ENCODE data around the gene CASP7. TPM values are rescaled to one million over a fixed set of nuclear protein-coding genes. Genes with fewer than 3 reads are reported as not detected.
A peak's percentile ranks its signal among the peaks of the same experiment; 100 is the strongest.

Gene CASP7
- total RNA-seq, 1 donor from 2014 or later, result not detected

GRCh38 chr10:113665352-113665751, 14.4 kb upstream of the CASP7 start:
- peaks cover 1% of the 10 kb centered on the region for H3K27me3 Mint-ChIP-seq (ENCODE audit: unreplicated experiment)
- no peaks in the 10 kb centered on the region for H3K4me1 Mint-ChIP-seq (ENCODE audit: low read depth, unreplicated experiment)
- DNase-seq, result no peak
- H3K27ac Mint-ChIP-seq (ENCODE audit: unreplicated experiment), result no peak overlapping the region
- no peaks in the 10 kb centered on the region for H3K9me3 Mint-ChIP-seq (ENCODE audit: unreplicated experiment)
- TF ChIP-seq CTCF (IDR thresholded peaks at IDR 0.05; ENCODE audit: partially characterized antibody, unreplicated experiment), result no peak
- H3K4me3 Mint-ChIP-seq (ENCODE audit: unreplicated experiment), result no peak overlapping the region
- no peaks in the 10 kb centered on the region for H3K36me3 Mint-ChIP-seq (ENCODE audit: unreplicated experiment)

- Mint-ChIP-seq H3K27me3 (ENCODE audit: unreplicated experiment) (peaks cover 3% of the 10 kb centered on the region), H3K4me1 (ENCODE audit: low read depth, unreplicated experiment) (no peaks in the 10 kb centered on the region), H3K36me3 (ENCODE audit: unreplicated experiment) (no peaks in the 10 kb centered on the region), H3K27ac (ENCODE audit: unreplicated experiment) (no peak overlapping the region), H3K4me3 (ENCODE audit: unreplicated experiment) (no peak overlapping the region), H3K9me3 (ENCODE audit: unreplicated experiment) (no peaks in the 10 kb centered on the region)
- TF ChIP-seq CTCF (IDR thresholded peaks at IDR 0.05; ENCODE audit: partially characterized antibody, unreplicated experiment), result no peak
- DNase-seq, result no peak
Observed at GRCh38 chr10:113665806-113666354, 13.8 kb upstream of the CASP7 start.

- Mint-ChIP-seq H3K4me3 (ENCODE audit: unreplicated experiment) (no peak overlapping the region), H3K4me1 (ENCODE audit: low read depth, unreplicated experiment) (no peaks in the 10 kb centered on the region), H3K27ac (ENCODE audit: unreplicated experiment) (no peak overlapping the region), H3K27me3 (ENCODE audit: unreplicated experiment) (peaks cover 3% of the 10 kb centered on the region), H3K36me3 (ENCODE audit: unreplicated experiment) (no peaks in the 10 kb centered on the region), H3K9me3 (ENCODE audit: unreplicated experiment) (no peaks in the 10 kb centered on the region)
- no peak for TF ChIP-seq CTCF (IDR thresholded peaks at IDR 0.05; ENCODE audit: partially characterized antibody, unreplicated experiment)
- DNase-seq, result no peak
Observed at GRCh38 chr10:113666682-113667252, 12.9 kb upstream of the CASP7 start.

GRCh38 chr10:113680190-113681111, 739 bp downstream of the CASP7 start:
- H3K27ac Mint-ChIP-seq (ENCODE audit: unreplicated experiment), result no peak overlapping the region
- H3K27me3 Mint-ChIP-seq (ENCODE audit: unreplicated experiment), result peaks cover 13% of the 10 kb centered on the region
- H3K9me3 Mint-ChIP-seq (ENCODE audit: unreplicated experiment), result peaks cover 10% of the 10 kb centered on the region
- H3K4me1 Mint-ChIP-seq (ENCODE audit: low read depth, unreplicated experiment), result no peaks in the 10 kb centered on the region
- TF ChIP-seq CTCF (IDR thresholded peaks at IDR 0.05; ENCODE audit: partially characterized antibody, unreplicated experiment), result no peak
- DNase-seq, result no peak
- H3K36me3 Mint-ChIP-seq (ENCODE audit: unreplicated experiment), result peaks cover 7% of the 10 kb centered on the region
- H3K4me3 Mint-ChIP-seq (ENCODE audit: unreplicated experiment), result peak overlapping the region; percentile 80

Data from glutamatergic neuron (in vitro differentiated cells).